ENCODE data around the gene RXRA.

The RXRA gene

DNA sequence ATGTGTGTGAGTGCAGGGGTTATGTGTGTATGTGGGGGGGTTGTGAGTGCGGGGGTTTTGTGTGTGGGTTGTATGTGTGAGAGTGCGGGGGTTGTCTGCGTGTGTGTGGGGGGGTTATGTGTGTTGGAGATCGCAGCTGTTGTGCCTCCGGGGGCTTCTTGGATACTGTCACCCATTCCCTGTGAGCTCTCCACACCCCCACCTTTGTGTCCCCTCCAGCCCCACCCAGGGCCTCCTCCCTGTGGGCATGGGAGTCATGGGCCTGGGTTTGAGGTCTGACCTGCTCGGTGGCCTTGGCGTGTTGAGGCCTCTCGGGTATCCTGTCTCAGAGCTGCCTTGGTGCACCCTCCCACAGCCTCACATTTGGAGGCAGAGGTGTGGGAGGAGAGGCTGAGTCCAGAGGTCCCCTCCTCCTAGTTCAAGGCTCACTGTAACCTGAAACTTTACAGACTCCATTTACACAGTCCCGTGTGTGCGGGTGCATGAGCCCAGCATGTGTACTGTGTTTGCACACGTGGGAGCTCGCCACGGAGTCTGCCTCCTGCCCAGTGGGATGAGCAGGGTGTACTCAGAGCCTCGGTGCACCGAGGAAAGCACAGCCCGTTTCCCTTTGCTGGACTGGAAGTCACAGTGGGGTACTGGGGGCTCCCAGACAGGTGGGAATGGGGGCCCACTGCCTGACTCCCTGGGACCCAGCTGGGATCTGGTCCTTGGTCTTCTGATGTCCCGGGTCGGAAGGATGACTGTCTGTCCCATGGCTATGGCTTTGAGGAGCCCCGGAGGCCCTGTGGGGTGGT is 43.4 kb downstream of the RXRA start:
- DNase-seq: no peak

DNA sequence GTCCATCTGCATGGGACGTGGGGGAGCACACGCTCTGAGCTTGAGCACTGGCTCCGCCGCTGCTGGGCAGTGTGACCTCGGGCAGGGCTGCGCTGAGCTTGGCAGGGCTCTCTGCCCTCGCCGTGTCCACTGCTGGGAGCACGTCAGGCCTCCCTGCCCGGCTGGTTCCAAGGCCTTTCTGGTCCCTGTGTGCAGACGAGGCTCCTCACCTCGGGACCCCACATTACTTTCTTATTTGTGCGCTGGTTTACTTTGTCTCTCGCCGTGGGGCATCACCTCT is 43.9 kb downstream of the RXRA start:
- DNase-seq: no peak

DNA sequence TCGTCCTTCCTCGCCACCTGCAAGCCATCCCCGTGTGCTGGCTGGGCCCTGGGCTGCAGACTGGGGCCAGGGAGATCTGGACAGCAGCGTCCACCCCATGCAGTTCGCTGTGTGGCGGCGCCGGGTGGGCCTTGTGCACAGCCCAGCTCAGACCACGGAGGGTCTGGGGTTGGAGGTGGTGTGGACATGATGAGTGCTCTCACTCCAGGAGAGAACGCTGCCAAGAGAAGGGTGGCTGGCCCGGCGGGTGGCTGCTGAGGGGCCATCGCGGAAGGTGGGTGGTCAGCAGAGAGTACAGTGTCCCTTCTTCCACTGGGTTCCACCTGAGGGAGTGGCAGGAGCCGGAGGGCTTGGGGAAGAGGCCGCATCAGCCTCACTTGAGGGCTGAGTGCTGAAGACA is 44.4 kb downstream of the RXRA start:
- DNase-seq: no peak

DNA sequence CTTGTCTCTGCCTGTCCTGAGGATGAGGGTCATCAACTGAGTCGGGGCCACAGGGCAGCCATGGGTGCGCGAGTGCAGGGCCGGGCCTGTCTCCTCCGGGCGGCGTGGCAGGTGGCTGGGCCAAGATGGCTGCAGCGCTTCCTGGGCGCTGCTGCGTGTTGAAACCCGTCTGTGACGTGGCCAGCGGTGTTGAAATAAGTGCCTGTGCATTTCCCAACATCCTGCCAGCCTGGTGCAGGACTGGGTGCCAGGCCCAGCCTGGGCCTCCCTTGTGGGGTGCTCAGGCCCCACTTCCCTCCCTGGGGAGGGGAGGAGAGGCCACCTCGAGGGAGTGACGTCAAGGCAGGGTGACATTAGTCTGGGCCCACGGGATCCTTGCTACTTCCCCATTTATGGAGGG is 45.5 kb downstream of the RXRA start:
- no peak for DNase-seq

- DNase-seq: no peak
These were observed 46.5 kb downstream of the RXRA start for GRCh38 chr9:134372581-134373267.

- no peak for DNase-seq
These were observed 47.0 kb downstream of the RXRA start for GRCh38 chr9:134373269-134373668.

DNA sequence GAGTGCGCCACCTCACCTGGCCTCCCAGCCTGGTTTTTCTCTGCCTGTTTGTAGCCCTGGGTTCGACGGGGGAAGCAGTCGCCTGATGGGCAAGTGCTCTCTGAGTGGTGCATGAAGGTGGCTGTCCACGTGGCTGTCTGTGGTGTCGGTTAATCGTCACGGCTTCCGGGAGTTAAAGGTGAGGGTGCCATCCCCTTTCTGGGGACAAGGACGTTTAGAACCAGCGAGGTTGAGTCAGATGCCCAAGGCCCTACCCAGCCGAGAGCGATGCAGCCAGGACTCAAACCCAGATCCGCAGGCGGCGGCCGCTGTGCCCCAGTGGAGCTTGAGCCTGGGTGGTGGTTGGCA is 47.7 kb downstream of the RXRA start:
- no peak for DNase-seq

- no peak for DNase-seq
These were observed 48.2 kb downstream of the RXRA start for GRCh38 chr9:134374301-134375010.

GRCh38 chr9:134375011-134375390 is 48.7 kb downstream of the RXRA start:
- DNase-seq: no peak

GRCh38 chr9:134375430-134376385 is 49.5 kb downstream of the RXRA start:
- no peak for DNase-seq

- DNase-seq: no peak
These were observed 50.3 kb downstream of the RXRA start for GRCh38 chr9:134376386-134377142.

DNA sequence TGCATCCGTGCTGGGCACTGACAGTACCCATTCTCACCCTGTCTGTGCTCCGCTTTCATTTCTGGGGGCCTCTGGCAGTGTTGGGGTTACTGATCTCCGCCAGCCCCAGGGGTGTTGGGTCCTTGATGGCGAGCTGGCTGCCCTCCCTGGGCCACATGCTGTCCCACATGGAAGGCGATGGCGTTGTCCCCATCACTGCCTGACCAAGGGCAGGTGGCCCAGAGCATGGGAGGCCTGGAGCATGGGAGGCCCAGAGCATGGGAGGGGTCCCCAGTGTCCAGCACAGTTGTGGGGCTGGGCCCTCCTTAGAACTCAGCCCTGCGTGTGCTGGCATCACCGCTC is 50.9 kb downstream of the RXRA start:
- DNase-seq: no peak

DNA sequence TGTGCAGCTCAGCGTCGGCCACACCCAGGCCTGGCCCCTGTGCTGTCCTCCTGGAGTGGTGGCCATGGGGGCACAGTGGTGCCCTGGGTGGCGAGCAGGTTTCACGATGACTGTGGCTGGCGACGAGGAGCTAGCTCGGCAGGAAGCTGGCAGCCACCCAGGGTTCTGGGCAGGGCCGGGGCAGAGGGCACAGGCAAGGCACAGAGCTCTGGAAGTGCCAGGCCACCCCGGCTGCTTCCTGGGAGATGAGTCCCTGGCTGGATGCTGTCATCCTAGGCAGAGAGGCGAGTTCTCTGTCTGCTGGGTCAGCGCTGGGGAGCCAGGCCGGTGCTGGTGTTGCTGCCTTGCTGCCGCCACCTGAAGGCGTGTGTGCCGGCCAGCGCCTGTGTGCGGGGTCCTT is 51.7 kb downstream of the RXRA start:
- DNase-seq: no peak

GRCh38 chr9:134378901-134379338 is 52.7 kb downstream of the RXRA start:
- DNase-seq: no peak

GRCh38 chr9:134379831-134380365 is 53.6 kb downstream of the RXRA start:
- DNase-seq: no peak

DNA sequence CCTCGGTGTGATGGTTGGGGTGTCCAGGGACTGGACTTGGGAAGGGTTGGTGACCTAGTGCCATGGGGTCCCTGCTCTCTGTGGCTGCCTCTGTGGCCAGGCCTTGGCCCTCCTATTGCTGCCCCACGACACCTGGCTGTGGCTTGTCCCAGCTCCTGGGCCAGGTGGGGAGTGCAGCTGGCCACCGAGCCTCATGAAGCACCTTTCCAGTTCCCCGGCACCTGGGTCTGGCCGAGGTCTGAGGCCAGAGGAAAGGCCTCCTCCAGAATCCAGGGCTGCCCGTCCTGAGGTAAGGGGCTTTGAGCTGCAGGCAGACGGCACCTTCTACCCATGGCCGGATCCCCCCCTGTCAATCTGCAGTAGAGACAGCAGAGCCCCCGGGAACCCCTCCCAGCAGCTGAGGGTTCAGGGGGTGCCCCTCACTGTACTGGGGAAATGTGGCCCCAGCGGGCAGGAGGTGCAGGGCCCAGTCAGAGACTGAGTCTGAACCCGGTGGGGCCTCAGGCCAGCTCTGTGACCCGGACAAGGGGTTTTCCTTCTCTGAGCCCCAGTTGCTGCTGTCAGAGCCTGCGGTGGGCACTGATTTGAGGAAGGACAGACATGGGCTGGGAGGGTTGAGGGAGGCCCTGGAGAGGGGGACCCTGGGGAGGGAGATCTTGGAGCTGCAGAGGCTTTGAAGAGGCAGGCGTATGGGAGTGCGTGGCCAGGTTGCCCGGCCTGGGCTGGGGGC is 54.5 kb downstream of the RXRA start:
- no peak for DNase-seq

DNA sequence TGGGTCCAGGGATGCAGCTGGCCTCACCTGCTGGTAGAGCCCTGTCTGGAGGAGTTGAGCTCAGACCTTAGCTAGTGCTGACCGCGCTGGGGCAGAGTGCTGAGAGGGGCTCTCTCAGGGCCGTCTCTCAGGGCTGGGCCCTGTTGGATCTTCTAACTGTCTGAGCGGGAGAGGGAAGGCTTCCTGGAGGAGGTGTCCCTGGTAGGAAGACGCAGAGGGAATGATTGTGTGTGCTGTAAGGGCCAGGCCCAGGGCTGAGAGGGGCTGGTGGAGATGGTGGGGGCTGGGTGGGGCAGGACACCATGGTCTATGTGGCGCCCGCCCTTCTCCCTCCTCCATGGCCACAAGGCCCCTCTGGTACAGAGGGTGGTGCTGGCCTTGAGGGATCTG is 55.0 kb downstream of the RXRA start:
- no peak for DNase-seq

GRCh38 chr9:134381671-134382516 is 55.6 kb downstream of the RXRA start:
- DNase-seq: peak; percentile 75

GRCh38 chr9:134382733-134383132 is 56.5 kb downstream of the RXRA start:
- DNase-seq: no peak

DNA sequence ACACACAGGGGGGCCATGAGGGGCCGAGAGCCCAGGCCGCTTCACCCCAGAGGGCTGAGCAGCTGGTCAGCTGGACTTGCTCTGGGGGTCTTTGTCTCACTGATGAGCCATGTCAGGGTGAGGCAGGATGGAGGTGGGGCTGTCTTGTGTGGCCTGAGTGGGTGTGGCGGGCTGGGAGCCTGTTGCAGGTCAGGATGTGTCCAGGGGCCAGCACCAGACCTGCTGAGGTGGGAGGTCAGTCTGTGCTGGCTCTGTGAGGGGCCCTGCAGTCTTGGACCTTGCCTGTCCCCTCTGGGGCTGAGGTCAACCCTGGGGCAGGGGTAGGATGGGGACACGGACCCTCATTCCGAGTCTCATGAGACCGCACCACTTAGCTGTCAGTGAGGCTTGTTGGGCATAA is 56.9 kb downstream of the RXRA start:
- no peak for DNase-seq
